Neural crest cell (in vitro differentiated cells): ENCODE results near the gene SNTA1. TPM values are rescaled to one million over a fixed set of nuclear protein-coding genes. Genes with fewer than 3 reads are reported as not detected.
"Not testable (repeated sequence)": the region's sequence is repeated elsewhere in the genome, so short reads cannot be mapped to it uniquely, and the experiment has no call there.

ENCODE experiments used
- DNase-seq: peaks from one replicate; pipeline ENCODE4 v3.0.0; 2021; ENCODE audit warnings: low read depth, mixed read lengths, low spot score
- H3K27ac Mint-ChIP-seq: one replicate; pipeline ENCODE4 v1.8.0; 2021; ENCODE audit warnings: mild to moderate bottlenecking, mixed read lengths; ENCODE audit not compliant: unreplicated experiment
- H3K27me3 Mint-ChIP-seq: 2 replicates; pipeline ENCODE4 v1.8.0; 2021; ENCODE audit warnings: low read depth, mild to moderate bottlenecking, mixed read lengths
- H3K36me3 Mint-ChIP-seq: 2 replicates; pipeline ENCODE4 v1.8.0; 2021; ENCODE audit warnings: low read depth, mild to moderate bottlenecking, mixed read lengths
- H3K4me1 Mint-ChIP-seq: 2 replicates; pipeline ENCODE4 v1.8.0; 2021; ENCODE audit warnings: mixed read lengths
- H3K4me3 Mint-ChIP-seq: one replicate; pipeline ENCODE4 v1.8.0; 2021; ENCODE audit warnings: mild to moderate bottlenecking, mixed read lengths
- H3K9me3 Mint-ChIP-seq: 2 replicates; pipeline ENCODE4 v1.8.0; 2021; ENCODE audit warnings: mixed read lengths
- total RNA-seq: library from RNA; stranded (reverse); gene quantifications from 2 replicates; pipeline ENCODE4 v1.2.1, GENCODE V29; 2021
- TF ChIP-seq, protein P1 (sequence below): fragments of 200-600 bp; sonication (generic); conservative IDR thresholded peaks from 2 replicates; pipeline ENCODE4 v1.5.0; 2021; ENCODE audit warnings: antibody characterized with exemption, mild to moderate bottlenecking

Gene SNTA1
- total RNA-seq, 1 donor from 2014 or later = 9.4 TPM

DNA sequence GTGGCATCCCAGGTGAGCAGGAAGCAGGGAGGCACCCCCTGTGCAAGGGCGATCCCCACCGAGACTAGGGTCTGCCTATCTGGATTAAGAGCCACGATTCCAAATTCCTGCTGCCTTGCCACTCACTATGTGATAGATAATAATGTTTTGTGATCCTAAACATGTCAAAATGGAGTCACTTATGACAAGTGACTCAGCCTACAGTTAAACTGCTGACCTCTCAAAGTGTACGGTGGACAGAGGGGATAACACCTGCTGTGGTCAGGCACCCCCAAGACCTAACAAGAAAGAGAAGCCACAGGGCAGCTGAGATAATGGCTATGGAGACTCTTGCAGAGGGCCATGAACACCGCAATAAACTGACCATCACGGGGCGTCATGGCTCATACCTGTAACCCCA lies 16.0 kb upstream of the SNTA1 start:
- no peak overlapping the region for H3K4me3 Mint-ChIP-seq
- no peaks in the 10 kb centered on the region for H3K36me3 Mint-ChIP-seq
- TF ChIP-seq, protein P1, sequence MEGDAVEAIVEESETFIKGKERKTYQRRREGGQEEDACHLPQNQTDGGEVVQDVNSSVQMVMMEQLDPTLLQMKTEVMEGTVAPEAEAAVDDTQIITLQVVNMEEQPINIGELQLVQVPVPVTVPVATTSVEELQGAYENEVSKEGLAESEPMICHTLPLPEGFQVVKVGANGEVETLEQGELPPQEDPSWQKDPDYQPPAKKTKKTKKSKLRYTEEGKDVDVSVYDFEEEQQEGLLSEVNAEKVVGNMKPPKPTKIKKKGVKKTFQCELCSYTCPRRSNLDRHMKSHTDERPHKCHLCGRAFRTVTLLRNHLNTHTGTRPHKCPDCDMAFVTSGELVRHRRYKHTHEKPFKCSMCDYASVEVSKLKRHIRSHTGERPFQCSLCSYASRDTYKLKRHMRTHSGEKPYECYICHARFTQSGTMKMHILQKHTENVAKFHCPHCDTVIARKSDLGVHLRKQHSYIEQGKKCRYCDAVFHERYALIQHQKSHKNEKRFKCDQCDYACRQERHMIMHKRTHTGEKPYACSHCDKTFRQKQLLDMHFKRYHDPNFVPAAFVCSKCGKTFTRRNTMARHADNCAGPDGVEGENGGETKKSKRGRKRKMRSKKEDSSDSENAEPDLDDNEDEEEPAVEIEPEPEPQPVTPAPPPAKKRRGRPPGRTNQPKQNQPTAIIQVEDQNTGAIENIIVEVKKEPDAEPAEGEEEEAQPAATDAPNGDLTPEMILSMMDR = no peak
- DNase-seq = no peak
- no peaks in the 10 kb centered on the region for H3K27me3 Mint-ChIP-seq
- no peaks in the 10 kb centered on the region for H3K9me3 Mint-ChIP-seq
- peak overlapping the region; percentile 14 for H3K27ac Mint-ChIP-seq
- H3K4me1 Mint-ChIP-seq = peaks cover 4% of the 10 kb centered on the region

DNA sequence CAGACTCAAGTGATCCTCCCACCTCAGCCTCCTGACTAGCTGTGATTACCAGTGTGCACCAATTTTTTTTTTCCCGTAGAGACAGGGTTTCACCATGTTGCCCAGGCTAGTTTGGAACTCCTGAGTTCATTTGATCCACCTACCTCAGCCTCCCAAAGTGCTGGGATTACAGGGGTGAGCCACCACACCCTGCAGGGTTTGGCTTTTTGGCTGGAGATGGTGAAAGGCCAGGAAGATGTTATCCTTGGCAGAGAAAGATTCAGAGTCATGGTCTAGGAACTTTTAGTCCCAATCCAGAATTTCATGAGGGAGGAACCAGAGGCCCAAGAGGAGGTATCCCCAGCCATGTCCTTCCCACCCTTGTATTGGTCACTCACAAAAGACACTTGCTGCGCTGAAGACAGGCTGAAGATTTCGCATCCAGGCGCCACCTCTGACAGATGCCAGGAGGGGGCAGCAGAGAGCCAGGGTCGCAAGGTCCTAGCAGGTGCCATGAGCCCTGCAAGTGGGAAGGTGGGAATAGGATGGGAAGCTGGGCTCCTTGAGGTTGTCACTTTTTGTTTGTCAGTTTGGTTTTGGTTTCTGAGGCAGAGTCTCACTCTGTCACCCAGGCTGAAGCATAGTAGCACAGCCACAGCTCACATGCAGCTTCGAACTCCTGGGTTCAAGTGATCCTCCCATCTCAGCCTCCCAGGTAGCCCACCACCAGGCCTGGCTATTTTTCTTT lies 13.5 kb upstream of the SNTA1 start:
- TF ChIP-seq, protein P1 = peak; percentile 99
- not testable (repeated sequence) for H3K27ac Mint-ChIP-seq

DNA sequence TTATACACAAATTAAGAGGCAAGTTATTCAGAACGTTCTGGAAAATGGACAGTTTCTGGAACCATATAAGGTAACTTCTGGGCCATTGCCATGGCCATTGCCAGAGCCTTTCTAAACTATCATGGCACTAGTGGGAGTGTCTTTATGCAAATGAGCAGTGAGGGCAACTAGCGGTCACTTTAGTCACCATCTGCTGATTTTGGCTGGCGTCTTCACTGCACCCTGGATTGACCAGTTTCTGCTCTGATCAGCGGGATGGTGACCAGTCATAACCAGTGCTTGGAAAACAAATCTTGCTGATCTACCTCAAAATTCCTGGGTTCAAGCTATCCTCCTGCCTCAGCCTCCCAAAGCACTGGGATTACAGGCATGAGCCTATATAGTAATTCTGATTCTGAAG lies 7.3 kb upstream of the SNTA1 start:
- TF ChIP-seq, protein P1 = no peak
- Mint-ChIP-seq H3K27me3 (peaks cover 2% of the 10 kb centered on the region), H3K9me3 (peaks cover 4% of the 10 kb centered on the region), H3K4me3 (no peak overlapping the region), H3K36me3 (no peaks in the 10 kb centered on the region), H3K27ac (no peak overlapping the region), H3K4me1 (no peaks in the 10 kb centered on the region)
- no peak for DNase-seq

More for the DNA sequence above, 13.5 kb upstream of the SNTA1 start:
- H3K4me3 Mint-ChIP-seq, H3K36me3 Mint-ChIP-seq, H3K27me3 Mint-ChIP-seq, H3K9me3 Mint-ChIP-seq, H3K4me1 Mint-ChIP-seq: not testable (repeated sequence)
- peak; percentile 97 for DNase-seq

DNA sequence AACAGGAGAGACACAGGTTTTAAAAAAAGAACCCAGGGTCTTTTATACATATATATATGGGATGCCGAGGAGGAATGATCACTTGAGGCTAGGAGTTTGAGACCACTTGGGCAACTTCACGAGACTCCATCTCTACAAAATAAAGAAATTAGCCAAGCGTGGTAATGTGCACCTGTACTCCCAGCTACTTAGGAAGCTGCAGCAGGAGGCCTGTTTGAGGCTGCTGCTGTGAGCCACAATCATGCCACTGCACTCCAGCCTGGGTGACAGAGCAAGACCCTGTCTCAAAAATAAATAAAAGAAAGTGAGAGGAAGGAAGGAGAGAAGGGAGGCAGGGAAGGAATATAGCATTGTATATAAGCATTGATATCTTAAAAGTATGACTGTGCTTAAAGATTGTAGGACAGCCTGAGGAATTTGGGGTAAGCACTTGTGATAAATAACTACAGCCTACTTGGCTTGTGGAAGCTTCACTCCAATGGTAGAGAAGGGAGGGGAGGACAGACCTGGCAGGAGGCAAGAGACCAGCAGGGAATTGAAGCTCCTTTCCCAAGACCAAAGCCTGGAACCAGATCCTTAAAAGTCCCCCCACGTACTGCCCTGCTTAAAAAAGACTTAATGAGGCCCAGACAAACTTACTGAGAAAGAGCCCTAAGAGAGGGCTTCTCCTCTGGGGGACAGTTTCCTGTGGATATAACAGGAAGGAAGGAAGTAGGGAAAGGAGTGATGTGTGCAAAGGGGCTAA lies 2.5 kb upstream of the SNTA1 start:
- H3K4me1 Mint-ChIP-seq = peaks cover 16% of the 10 kb centered on the region
- TF ChIP-seq, protein P1 = no peak
- H3K9me3 Mint-ChIP-seq = peaks cover 4% of the 10 kb centered on the region
- H3K4me3 Mint-ChIP-seq = no peak overlapping the region
- no peaks in the 10 kb centered on the region for H3K36me3 Mint-ChIP-seq
- no peak for DNase-seq
- no peak overlapping the region for H3K27ac Mint-ChIP-seq
- H3K27me3 Mint-ChIP-seq = peaks cover 23% of the 10 kb centered on the region

DNA sequence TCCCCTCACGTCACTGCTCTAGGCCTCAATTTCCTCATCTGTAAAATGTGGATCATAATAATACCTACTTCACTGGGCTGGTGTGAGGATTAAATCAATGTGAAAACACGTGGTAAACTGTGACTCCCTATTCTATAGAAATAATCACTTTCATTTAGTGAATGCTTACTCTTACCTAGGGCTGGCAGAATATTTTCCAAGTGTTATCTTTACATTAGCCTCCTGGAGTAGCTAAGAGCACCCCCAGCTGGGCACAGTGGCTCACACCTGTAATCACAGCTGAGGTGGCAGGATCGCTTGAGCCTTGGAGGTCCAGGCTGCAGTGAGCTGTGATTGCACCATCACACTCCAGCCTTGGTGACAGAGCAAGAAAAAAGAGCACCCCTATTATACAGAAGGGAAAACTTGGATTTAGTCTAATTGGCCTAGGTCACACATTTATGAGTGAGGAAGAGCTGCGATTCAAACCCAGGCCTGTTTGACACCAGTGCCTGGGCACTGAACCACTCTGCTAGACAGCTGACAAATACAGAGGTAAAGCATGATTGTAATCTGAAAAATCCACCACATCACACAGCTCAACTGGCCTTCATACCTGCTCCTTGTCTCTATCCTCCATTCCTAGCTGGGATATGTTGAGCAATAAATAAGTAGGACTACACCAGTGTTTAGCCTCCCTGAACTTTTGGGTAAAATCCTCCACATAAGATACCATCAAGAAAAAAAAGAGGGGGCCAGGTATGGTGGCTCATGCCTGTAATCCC lies 1.4 kb upstream of the SNTA1 start:
- no peaks in the 10 kb centered on the region for H3K36me3 Mint-ChIP-seq
- no peak for DNase-seq
- peak overlapping the region; percentile 92 for H3K4me3 Mint-ChIP-seq
- H3K27me3 Mint-ChIP-seq = peaks cover 23% of the 10 kb centered on the region
- TF ChIP-seq, protein P1 = no peak
- peaks cover 4% of the 10 kb centered on the region for H3K9me3 Mint-ChIP-seq
- no peak overlapping the region for H3K27ac Mint-ChIP-seq
- H3K4me1 Mint-ChIP-seq = peaks cover 18% of the 10 kb centered on the region
